Muscle layer of colon (tissue), 2 donors: ENCODE results near the gene DNAJA4.

ENCODE experiments used
- H3K27ac ChIP-seq: one replicate; pipeline ENCODE4 v1.7.0; 2013; ENCODE audit warnings: low read depth, mild to moderate bottlenecking, low read length, moderate library complexity
- H3K27me3 ChIP-seq, 2 donors: one replicate each; pipeline ENCODE4 v1.7.0; 2013; ENCODE audit warnings: low read length in 2 of 2, mild to moderate bottlenecking in 2 of 2; ENCODE audit not compliant: insufficient read depth in 2 of 2, control insufficient read depth in 1 of 2
- H3K36me3 ChIP-seq: one replicate; pipeline ENCODE4 v1.7.0; 2013; ENCODE audit warnings: mild to moderate bottlenecking, low read length; ENCODE audit not compliant: insufficient read depth
- H3K4me1 ChIP-seq: one replicate; pipeline ENCODE4 v1.7.0; 2013; ENCODE audit warnings: mild to moderate bottlenecking, low read length; ENCODE audit not compliant: insufficient read depth
- H3K4me3 ChIP-seq, 2 donors: one replicate each; pipeline ENCODE4 v1.7.0; 2013; ENCODE audit warnings: low read length in 2 of 2, low read depth in 1 of 2, mild to moderate bottlenecking in 1 of 2, moderate library complexity in 1 of 2
- H3K9ac ChIP-seq: one replicate; pipeline ENCODE4 v1.7.0; 2013; ENCODE audit warnings: low read length
- H3K9me3 ChIP-seq: one replicate; pipeline ENCODE4 v1.7.0; 2013; ENCODE audit warnings: mild to moderate bottlenecking, low read length
- donor health status: abdominal sarcoma.
- donor health status: Adenocarcinoma of cecum.

Gene DNAJA4

DNA sequence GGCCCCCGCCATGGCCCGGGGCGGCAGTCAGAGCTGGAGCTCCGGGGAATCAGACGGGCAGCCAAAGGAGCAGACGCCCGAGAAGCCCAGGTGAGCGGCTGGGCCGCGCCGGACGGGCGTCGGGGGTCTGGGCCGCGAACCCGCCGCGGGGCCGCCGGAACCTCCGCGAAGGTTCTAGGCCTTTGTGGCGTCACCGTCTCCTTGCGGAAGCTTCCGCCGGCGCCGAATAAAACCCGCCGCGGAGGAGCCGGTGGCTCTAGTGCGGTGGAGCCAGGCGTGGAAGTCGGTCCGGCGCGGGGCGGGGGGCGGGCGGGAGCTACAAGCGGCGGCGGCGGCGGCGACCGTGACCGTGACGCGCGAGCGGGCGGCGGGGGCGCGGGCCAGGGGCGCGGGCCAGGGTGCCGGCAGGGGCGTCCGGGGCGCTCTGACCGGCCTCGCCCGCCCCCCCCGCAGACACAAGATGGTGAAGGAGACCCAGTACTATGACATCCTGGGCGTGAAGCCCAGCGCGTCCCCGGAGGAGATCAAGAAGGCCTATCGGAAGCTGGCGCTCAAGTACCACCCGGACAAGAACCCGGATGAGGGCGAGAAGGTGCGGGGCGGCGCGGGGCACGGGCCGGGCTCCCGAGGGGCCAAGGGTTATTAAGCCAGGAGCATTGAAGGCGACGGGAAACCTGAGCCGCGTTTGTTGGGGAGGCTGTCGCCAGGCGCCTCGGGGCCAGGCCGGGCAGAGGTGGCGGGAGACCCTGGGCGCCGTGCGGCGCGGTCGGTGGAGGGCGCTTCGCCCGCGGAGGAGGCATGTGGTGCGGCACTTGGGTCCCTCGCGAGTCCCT is at the start of gene DNAJA4:
TSS of gene DNAJA4 (plus strand) at position 259 of the 833 bp plus-strand sequence. CDS start at position 461, 202 bp downstream.
- Histone ChIP-seq H3K9me3 (no peaks in the 10 kb centered on the region), H3K36me3 (no peaks in the 10 kb centered on the region), H3K4me1 (peaks cover 19% of the 10 kb centered on the region), H3K27me3 (no peaks in the 10 kb centered on the region), H3K4me3 (peak within 1 kb of the TSS; percentile 54 to 62), H3K9ac (no peak within 1 kb of the TSS), H3K27ac (peak within 1 kb of the TSS; percentile 76)

DNA sequence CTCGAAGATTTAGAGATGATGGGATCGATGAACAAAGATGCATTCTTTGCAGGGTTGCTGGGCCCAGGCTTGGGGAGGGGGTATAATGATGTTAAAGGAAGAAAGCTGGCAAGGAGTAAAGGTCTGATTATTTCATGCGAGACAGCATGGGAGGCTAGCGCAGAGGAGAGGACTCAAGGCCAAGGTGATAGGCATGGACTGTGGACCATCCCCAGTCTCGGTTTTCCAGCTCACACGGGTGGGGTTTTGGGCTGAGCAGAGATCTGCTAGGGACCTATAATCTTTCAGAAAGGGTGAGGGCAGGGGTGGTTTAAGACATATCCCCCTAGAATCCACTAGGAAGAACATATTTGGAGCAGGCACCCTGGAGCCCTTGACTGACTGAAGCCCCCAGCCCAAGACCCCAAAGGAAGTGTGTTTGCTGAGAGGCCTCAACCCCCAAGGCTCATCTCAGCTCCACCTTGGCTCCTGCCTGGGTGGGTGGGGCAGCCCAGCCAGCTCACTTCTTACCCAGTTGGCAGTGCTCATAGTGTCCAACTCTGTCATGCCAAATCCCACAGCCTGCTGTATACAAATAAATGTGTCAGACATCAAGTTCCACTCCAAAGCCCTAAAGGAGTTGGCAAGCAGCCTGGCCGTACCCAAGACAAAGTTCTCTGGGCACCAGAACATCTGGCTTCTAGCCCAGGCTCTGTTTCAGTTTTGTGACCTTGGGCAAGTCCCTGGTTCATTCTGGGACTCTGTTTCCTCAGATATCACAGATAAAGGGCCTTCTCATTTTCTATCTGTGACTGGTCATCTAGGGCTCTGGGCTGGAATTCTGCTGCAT is 47.9 kb upstream of the DNAJA4 start:
- Histone ChIP-seq H3K27ac (no peak overlapping the region), H3K9me3 (no peaks in the 10 kb centered on the region), H3K36me3 (no peaks in the 10 kb centered on the region), H3K4me3 (no peak overlapping the region), H3K9ac (no peak overlapping the region), H3K27me3 (no peaks in the 10 kb centered on the region), H3K4me1 (peaks cover 53% of the 10 kb centered on the region)

DNA sequence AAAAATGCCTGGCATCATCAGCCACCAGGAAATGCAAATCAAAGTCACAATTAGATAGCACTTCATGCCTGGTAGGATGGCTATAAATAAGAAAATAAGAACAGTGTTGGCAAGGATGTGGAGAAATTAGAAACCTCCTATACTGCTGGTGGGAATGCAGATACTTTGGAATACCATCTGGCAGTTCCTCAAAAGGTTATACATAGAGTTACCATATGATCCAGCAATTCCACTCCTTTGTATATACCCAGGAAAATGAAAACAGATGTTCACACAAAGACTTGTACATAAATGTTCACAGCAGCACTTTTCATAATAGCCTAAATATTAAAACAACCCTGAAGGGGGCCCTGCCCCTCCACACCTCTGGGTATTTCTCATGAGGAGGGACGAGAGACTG is 43.6 kb upstream of the DNAJA4 start:
- H3K27ac ChIP-seq = peak overlapping the region; percentile 47
- no peak overlapping the region for H3K9ac ChIP-seq
- no peaks in the 10 kb centered on the region for H3K36me3 ChIP-seq
- no peaks in the 10 kb centered on the region for H3K9me3 ChIP-seq
- peaks cover 29% of the 10 kb centered on the region for H3K4me1 ChIP-seq
- no peak overlapping the region for H3K4me3 ChIP-seq
- H3K27me3 ChIP-seq = no peaks in the 10 kb centered on the region

DNA sequence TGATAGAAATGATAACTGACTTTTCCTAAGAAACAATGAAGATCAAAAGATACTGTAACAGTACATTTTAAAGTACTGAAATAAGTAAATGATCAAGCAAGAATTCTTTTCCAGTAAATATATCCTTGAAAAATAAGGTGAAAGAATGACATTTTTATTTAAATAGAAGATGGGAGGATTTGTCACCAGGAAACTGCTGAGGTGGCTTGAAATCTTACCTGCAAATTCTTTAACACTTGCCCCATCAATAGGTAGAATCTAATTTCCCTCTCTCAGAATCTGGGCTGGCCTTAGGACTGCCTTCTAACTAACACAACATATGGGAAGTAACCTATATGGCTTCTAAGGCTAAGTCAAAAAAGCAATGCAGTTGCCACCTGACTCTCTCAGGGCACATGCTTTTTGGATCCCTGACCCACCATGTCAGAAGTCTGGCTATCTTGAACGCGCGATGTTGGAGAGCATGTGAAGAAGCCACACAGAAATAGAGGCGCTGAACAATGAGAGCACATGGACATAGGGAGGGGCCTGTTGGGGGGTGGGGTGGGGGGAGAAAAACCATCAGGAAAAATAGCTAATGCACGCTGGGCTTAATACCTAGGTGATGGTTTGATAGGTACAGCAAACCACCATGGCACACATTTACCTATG is 41.5 kb upstream of the DNAJA4 start:
- no peaks in the 10 kb centered on the region for H3K9me3 ChIP-seq
- H3K9ac ChIP-seq = no peak overlapping the region
- no peak overlapping the region for H3K4me3 ChIP-seq
- no peaks in the 10 kb centered on the region for H3K36me3 ChIP-seq
- H3K27me3 ChIP-seq = no peaks in the 10 kb centered on the region
- no peak overlapping the region for H3K27ac ChIP-seq
- peaks cover 13% of the 10 kb centered on the region for H3K4me1 ChIP-seq

DNA sequence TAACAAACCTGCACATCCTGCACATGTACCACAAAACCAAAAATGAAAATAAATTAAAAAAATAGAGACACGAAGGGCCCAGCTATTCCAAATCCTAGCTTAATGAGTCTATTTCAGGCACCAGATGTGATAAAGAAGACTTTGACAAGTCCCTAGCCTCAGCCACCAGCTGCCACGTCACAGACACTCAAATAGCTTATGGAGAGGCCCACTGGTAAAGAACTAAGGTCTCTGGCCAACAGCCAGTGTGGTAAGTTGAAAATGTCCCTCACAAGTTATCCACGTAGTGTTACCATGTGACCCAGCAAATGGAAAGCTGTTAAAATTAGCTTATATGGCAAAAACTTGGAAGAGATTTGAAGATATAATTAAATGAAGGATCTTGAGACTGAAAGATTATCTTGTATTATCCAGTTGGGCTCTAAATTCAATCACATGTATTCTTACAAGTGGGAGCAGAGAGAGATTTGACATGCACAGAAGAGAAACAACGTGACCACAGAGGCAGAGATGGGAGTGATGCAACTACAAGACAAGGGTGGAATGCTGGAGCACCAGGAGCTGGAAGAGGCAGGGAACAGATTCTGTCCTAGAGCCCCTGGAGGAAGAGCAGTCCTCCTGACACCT is 40.9 kb upstream of the DNAJA4 start:
- Histone ChIP-seq H3K9ac (no peak overlapping the region), H3K27ac (no peak overlapping the region), H3K4me1 (peaks cover 13% of the 10 kb centered on the region), H3K27me3 (no peaks in the 10 kb centered on the region), H3K36me3 (no peaks in the 10 kb centered on the region), H3K4me3 (no peak overlapping the region), H3K9me3 (no peaks in the 10 kb centered on the region)

DNA sequence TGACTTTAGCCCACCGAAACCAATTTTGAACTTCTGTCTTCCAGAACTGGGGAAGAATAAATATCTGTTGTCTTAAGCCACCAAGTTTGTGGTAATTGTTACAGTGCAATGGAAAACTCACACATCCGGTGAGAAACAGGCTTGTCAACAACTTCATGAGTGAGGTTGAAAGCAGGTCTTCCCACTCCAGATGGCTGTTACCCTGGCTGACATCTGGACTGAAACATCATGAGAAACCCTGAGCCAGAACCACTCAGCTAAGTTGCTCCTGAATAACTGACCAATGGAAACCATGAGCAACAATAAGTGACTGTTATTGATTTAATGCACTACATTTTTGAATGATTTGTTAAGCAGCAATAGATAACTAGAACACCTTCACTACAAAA is 40.3 kb upstream of the DNAJA4 start:
- Histone ChIP-seq H3K36me3 (no peaks in the 10 kb centered on the region), H3K4me3 (no peak overlapping the region), H3K4me1 (peaks cover 13% of the 10 kb centered on the region), H3K9me3 (no peaks in the 10 kb centered on the region), H3K27ac (no peak overlapping the region), H3K27me3 (no peaks in the 10 kb centered on the region), H3K9ac (no peak overlapping the region)

DNA sequence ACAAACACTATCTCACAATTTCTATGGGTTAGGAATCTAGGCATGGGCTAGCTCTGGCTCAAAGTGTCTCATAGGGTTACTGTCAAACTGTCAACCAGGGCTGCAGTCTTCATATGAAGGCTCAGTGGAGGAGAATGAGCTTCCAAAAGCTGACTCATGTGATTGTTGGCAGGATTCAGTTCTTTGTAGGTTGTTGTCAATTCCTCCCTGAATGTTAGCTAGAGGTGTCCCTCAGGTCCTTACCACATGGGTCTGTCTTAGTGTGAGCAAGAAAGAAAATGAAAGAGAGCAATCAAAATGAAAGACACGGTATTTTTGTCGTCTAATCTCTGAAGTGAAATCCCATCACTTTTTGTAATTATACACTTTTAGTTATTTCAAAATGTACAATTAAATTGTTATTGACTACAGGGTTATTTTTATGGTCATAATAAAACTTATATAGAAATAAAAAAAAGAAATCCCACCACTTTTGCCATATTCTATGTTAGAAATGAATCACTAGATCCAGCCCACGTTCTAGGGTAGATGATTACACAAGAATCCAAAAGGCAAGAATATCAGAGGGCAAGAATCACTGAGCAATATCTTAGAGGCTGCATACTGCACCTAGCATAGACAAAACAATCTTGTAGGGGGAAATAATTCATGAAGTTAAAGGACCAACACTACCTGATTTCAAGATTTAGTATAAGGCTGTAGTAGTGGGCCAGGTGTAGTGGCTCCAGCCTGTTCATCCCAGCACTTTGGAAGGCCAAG is 38.4 kb upstream of the DNAJA4 start:
- H3K4me1 ChIP-seq = peaks cover 6% of the 10 kb centered on the region
- no peak overlapping the region for H3K4me3 ChIP-seq
- H3K36me3 ChIP-seq = no peaks in the 10 kb centered on the region
- H3K9ac ChIP-seq = no peak overlapping the region
- H3K27me3 ChIP-seq = no peaks in the 10 kb centered on the region
- H3K9me3 ChIP-seq = no peaks in the 10 kb centered on the region
- no peak overlapping the region for H3K27ac ChIP-seq

DNA sequence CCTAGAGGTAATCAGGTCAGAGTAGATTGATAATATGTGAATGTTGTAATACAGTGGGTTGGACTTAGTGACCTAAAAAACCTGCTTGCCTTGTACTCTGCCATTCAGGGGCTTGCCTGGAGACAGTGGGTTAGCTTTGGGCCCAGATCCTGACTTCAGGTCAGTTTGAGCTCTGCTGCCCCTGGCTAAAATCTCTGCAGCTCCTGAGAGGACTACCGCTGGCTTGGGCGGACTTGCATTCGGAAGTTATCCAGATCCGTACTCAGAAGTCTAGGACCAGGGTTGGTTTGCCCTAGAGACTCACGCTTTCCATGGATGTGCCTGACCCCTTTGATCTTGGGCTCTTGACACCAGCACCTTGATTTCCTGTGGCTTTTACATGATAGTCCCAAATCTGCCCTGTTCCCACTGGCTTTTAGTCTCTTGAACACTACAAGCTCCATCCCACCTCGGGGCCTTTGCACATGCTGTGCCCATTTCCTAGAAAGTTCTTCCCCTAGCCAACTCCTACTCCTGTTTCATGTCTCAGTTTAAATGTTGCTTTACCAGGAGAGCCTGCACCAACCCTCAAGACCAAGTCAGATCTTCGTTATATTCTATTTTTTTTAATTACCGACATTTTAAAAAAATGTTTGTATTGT is 35.9 kb upstream of the DNAJA4 start:
- Histone ChIP-seq H3K4me3 (no peak overlapping the region), H3K9ac (no peak overlapping the region)

DNA sequence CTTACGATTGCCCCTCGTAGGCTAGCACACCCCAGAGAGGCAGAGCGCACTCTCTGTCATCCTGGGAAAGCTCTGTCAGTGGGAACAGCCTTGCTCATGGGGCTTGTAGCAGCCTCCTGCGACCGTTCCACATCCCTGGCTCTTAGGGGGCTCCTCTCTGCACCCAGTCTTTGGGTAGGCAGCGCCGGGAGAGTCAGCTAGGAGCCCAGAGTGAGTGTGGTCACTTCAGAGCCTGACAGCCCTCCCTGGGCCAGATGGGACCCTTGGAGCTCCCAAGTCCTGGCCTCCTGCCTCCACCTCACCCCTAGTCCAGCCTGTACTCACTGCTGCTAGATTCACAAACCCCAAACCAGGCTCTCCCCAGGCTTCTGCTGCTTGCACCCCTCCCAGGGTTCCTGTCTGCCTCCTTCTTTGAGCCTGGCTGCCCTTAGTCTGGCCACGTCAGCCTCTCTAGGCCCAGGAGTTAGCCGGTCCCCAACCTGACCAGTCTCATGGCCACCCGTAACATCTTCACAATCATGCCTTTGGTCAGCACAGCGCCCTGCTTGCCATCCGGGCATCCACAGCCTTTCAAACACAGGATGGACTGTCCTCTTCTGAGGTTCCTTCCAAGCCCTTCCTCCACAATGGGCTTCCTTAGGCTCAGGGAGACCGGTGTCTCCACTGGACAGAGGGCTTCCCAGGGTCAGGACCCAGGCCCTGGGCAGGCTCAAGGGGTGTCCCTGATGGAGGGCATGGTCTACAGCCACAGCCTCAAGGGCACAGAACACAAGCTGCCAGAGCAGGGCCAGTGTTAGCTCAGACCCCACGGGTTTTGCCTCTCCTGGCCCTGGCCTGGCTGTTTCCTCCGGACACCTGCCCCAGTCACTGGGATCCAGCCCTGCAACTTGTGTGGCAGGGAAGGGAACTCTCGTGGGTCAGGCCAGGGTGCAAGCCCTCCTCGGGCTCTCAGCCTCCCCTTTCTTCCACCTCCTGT is 34.6 kb upstream of the DNAJA4 start:
- no peaks in the 10 kb centered on the region for H3K4me1 ChIP-seq
- H3K9me3 ChIP-seq = no peaks in the 10 kb centered on the region
- no peaks in the 10 kb centered on the region for H3K27me3 ChIP-seq
- no peaks in the 10 kb centered on the region for H3K36me3 ChIP-seq
- H3K4me3 ChIP-seq = no peak overlapping the region
- H3K27ac ChIP-seq = no peak overlapping the region
- H3K9ac ChIP-seq = no peak overlapping the region

More for the DNA sequence above, 35.9 kb upstream of the DNAJA4 start:
- Histone ChIP-seq H3K36me3 (no peaks in the 10 kb centered on the region), H3K27me3 (no peaks in the 10 kb centered on the region), H3K4me1 (no peaks in the 10 kb centered on the region), H3K27ac (no peak overlapping the region), H3K9me3 (no peaks in the 10 kb centered on the region)
